B cell (primary cell): Measurements from ENCODE around the gene FEV. TPM values are rescaled to one million over a fixed set of nuclear protein-coding genes. Genes with fewer than 3 reads are reported as not detected.

Experiments
- ATAC-seq: fragments of 200-7000 bp; cut with Tn5 transposase; one replicate; pipeline ENCODE4 v1.10.0; 2021; ENCODE audit warnings: low read depth, mild to moderate bottlenecking, moderate number of reproducible peaks, moderate library complexity
- CTCF ChIA-PET: fragments of 350-600 bp; sonication (Branson Sonifier 250); formaldehyde crosslinking; loops from one replicate; lab custom pipeline; 2021; ENCODE audit warnings: antibody characterized with exemption, inconsistent platforms; lab: Charles Lee
- POLR2A ChIA-PET: fragments of 350-600 bp; sonication (Branson Sonifier 250); formaldehyde crosslinking; loops from one replicate; lab custom pipeline; 2021; ENCODE audit warnings: antibody characterized with exemption; lab: Charles Lee
- DNase-seq: peaks from one replicate; pipeline ENCODE4 v3.0.0; 2013
- H2AFZ ChIP-seq: 2 replicates; pipeline ENCODE4 v1.6.1; 2012; ENCODE audit warnings: mild to moderate bottlenecking, low read depth, low read length; ENCODE audit not compliant: insufficient read depth, poor library complexity, severe bottlenecking
- H3K27ac ChIP-seq, 2 donors: 1 replicate in 1 of 2; 2 replicates in 1 of 2; pipeline ENCODE4 v1.5.1; 2012 to 2013; ENCODE audit warnings: low read length in 2 of 2, mild to moderate bottlenecking in 2 of 2, moderate library complexity in 1 of 2
- H3K27me3 ChIP-seq, 4 experiments: fragments of 200-600 bp in 1 of 4; sonication (generic) in 1 of 4; replicated peaks in 1 of 4; 1 replicate in 2 of 4; 2 replicates in 2 of 4; pipeline versions ENCODE4 v1.6.1 to v1.7.0; 2013 to 2016; ENCODE audit warnings: low read length in 3 of 4, mild to moderate bottlenecking in 2 of 4, mixed read lengths in 1 of 4, moderate library complexity in 1 of 4; ENCODE audit not compliant: insufficient read depth in 4 of 4, control insufficient read depth in 3 of 4; ENCODE audit errors: control extremely low read depth in 1 of 4
- H3K36me3 ChIP-seq, 2 experiments: replicated peaks in 1 of 2; 1 replicate in 1 of 2; 2 replicates in 1 of 2; pipeline versions ENCODE4 v1.6.1 to v1.7.1; 2013; ENCODE audit warnings: low read length in 1 of 2; ENCODE audit not compliant: insufficient read depth in 2 of 2, control insufficient read depth in 1 of 2; ENCODE audit errors: control extremely low read depth in 1 of 2, extremely low read depth in 1 of 2
- H3K4me1 ChIP-seq, 2 donors: fragments of 200-600 bp in 1 of 2; sonication (generic) in 1 of 2; 1 replicate in 1 of 2; 2 replicates in 1 of 2; pipeline versions ENCODE4 v1.5.1 to v1.6.1; 2013 to 2017; ENCODE audit warnings: low read length in 2 of 2; ENCODE audit not compliant: control insufficient read depth in 2 of 2, insufficient read depth in 2 of 2
- H3K4me2 ChIP-seq: replicated peaks from 2 replicates; pipeline ENCODE3; 2012; ENCODE audit warnings: mild to moderate bottlenecking, low read depth, low read length; ENCODE audit not compliant: poor library complexity, severe bottlenecking
- H3K4me3 ChIP-seq, 5 experiments: fragments of 200-600 bp in 1 of 5; sonication (generic) in 1 of 5; 1 replicate in 3 of 5; 2 replicates in 2 of 5; pipeline versions ENCODE4 v1.5.1 to v1.7.0; 2011 to 2016; ENCODE audit warnings: low read length in 4 of 5, mild to moderate bottlenecking in 4 of 5, low read depth in 2 of 5, control low read depth in 1 of 5, moderate library complexity in 1 of 5; ENCODE audit not compliant: insufficient read depth in 1 of 5; ENCODE audit errors: control extremely low read depth in 1 of 5, extremely low read depth in 1 of 5
- H3K79me2 ChIP-seq: fragments of 200-600 bp; sonication (generic); one replicate; pipeline ENCODE4 v1.6.0; 2016; ENCODE audit warnings: low read length; ENCODE audit not compliant: control insufficient read depth, insufficient read depth
- H3K9ac ChIP-seq: fragments of 200-600 bp; sonication (generic); 2 replicates; pipeline ENCODE4 v1.6.1; 2017; ENCODE audit warnings: mild to moderate bottlenecking, low read length, moderate library complexity
- H3K9me3 ChIP-seq, 3 donors: one replicate each; pipeline versions ENCODE4 v1.6.1 to v1.7.1; 2013; ENCODE audit warnings: low read length in 2 of 3; ENCODE audit not compliant: control insufficient read depth in 2 of 3, insufficient read depth in 1 of 3; ENCODE audit errors: control extremely low read depth in 1 of 3
- H4K20me1 ChIP-seq: 2 replicates; pipeline ENCODE4 v1.6.0; 2012; ENCODE audit warnings: mild to moderate bottlenecking, low read length; ENCODE audit not compliant: insufficient read depth, control insufficient read depth, poor library complexity, severe bottlenecking
- H3K27ac Mint-ChIP-seq: one replicate; pipeline ENCODE4 v1.8.0; 2021; ENCODE audit warnings: mixed read lengths
- H3K27me3 Mint-ChIP-seq: one replicate; pipeline ENCODE4 v1.8.0; 2021; ENCODE audit warnings: mixed read lengths
- H3K4me1 Mint-ChIP-seq: one replicate; pipeline ENCODE4 v1.8.0; 2021; ENCODE audit warnings: mixed read lengths
- H3K4me3 Mint-ChIP-seq: one replicate; pipeline ENCODE4 v1.8.0; 2021; ENCODE audit warnings: mixed read lengths
- H3K9me3 Mint-ChIP-seq: one replicate; pipeline ENCODE4 v1.8.0; 2022; ENCODE audit warnings: mixed read lengths; ENCODE audit not compliant: insufficient read depth
- EZH2 ChIP-seq: IDR thresholded peaks from 2 replicates; pipeline ENCODE4 v1.6.1; 2012; ENCODE audit warnings: borderline replicate concordance, low read depth, mild to moderate bottlenecking, moderate library complexity, low read length; ENCODE audit not compliant: insufficient read depth, poor library complexity, severe bottlenecking
- WGBS: methylation state at CpG from one replicate; pipeline ENCODE4 v1.1.5; 2013; ENCODE audit warnings: missing lambda C conversion rate; ENCODE audit not compliant: insufficient coverage; 5-methylcytosine and 5-hydroxymethylcytosine counted together
- intact Hi-C: fragments of 100-400 bp; cut with micrococcal nuclease; formaldehyde crosslinking; loops from one replicate; pipeline ENCODE4 v1.10.0; 2022
- polyA plus RNA-seq: library from polyadenylated mRNA; depleted of rRNA; stranded (reverse); fragments of >200 nt; gene quantifications from 2 replicates; pipeline ENCODE4 v1.2.3, GENCODE V29; 2012
- total RNA-seq, 2 donors: library from RNA; stranded (reverse); fragments of 120-200 nt in 1 of 2; gene quantifications; 1 replicate in 1 of 2; 2 replicates in 1 of 2; pipeline versions ENCODE4 v1.2.3 to v1.2.4, GENCODE V29; 2013 to 2022
- TF ChIP-seq, protein P1 (sequence below): fragments of 200-600 bp; IDR thresholded peaks from one replicate; pipeline ENCODE4 v1.8.0; 2022; ENCODE audit warnings: antibody characterized with exemption, mild to moderate bottlenecking

The FEV gene
- total and polyA plus RNA-seq, 2 donors (not counting 1 experiment from before 2014, with no cell fraction given) = not detected

DNA sequence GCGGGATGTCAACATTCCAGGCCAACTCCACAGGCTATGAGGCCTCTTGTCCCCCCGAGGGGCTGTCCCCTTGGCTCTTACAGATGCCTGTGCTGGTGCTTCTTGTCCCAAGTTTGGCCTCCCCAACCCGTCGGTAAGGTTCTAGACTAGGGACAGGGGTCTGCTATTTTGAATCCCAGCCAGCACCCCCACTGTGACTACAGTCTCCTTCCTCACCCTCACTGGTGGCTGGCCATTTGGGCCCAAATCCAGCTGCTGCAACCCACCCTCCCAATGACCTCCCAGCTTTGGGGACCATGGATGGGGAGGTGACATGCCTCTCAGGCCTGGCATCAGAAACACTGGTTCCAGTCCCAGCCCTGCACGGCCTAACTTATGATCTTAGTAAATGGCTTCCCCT is 37.6 kb upstream of the FEV start:
- no peak overlapping the region for H3K9ac ChIP-seq
- peaks cover 0 to 14% (median 1%) of the 10 kb centered on the region in 4 experiments for H3K27me3 ChIP-seq
- ChIA-PET CTCF (interaction anchor here (0.9 kb wide), 1 partner anchor 9 kb away, joined by 3 read pairs; no protein-coding TSS in a partner anchor), POLR2A (no interaction called here)
- WGBS = 88% methylated on average over 2 of the region's 5 CpGs
- no peak for ATAC-seq
- no peak overlapping the region for H3K27ac Mint-ChIP-seq
- no peak overlapping the region for H3K4me3 Mint-ChIP-seq
- H3K4me3 ChIP-seq = no peak overlapping the region
- TF ChIP-seq, protein P1, sequence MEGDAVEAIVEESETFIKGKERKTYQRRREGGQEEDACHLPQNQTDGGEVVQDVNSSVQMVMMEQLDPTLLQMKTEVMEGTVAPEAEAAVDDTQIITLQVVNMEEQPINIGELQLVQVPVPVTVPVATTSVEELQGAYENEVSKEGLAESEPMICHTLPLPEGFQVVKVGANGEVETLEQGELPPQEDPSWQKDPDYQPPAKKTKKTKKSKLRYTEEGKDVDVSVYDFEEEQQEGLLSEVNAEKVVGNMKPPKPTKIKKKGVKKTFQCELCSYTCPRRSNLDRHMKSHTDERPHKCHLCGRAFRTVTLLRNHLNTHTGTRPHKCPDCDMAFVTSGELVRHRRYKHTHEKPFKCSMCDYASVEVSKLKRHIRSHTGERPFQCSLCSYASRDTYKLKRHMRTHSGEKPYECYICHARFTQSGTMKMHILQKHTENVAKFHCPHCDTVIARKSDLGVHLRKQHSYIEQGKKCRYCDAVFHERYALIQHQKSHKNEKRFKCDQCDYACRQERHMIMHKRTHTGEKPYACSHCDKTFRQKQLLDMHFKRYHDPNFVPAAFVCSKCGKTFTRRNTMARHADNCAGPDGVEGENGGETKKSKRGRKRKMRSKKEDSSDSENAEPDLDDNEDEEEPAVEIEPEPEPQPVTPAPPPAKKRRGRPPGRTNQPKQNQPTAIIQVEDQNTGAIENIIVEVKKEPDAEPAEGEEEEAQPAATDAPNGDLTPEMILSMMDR = no peak
- no peak for TF ChIP-seq EZH2
- no peak for DNase-seq
- no peak overlapping the region for H3K27ac ChIP-seq
- H3K9me3 Mint-ChIP-seq = no peaks in the 10 kb centered on the region
- no peak overlapping the region for H2AFZ ChIP-seq
- H3K4me1 ChIP-seq = no peaks in the 10 kb centered on the region
- H3K4me2 ChIP-seq = no peak overlapping the region
- no peaks in the 10 kb centered on the region for H3K36me3 ChIP-seq
- intact Hi-C loops = no loop called here
- H3K79me2 ChIP-seq = no peaks in the 10 kb centered on the region
- H4K20me1 ChIP-seq = no peaks in the 10 kb centered on the region
- H3K27me3 Mint-ChIP-seq = peaks cover 22% of the 10 kb centered on the region
- no peaks in the 10 kb centered on the region for H3K9me3 ChIP-seq
- H3K4me1 Mint-ChIP-seq = no peaks in the 10 kb centered on the region

DNA sequence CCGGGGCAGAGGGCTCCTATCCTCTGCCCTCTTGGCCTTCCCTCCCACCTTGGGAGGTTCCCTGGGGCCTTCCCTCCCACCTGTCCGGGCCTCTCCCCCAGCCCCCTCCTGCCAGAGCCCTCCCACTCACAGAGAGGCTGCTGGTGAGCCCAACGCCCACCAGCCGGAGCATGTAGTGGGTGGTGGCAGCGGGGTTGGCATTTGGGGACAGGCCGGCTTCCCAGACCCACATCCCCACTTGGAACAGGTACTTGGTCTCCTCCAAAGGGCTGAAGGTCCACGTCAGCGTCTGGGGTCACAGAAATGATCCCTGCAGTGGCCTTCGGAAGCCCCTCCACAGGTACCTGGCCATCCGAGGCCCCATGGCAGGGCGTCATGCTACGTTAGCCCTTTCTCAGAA is 37.1 kb upstream of the FEV start:
- Mint-ChIP-seq H3K27ac (no peak overlapping the region), H3K4me1 (no peaks in the 10 kb centered on the region), H3K4me3 (no peak overlapping the region), H3K27me3 (peaks cover 23% of the 10 kb centered on the region), H3K9me3 (no peaks in the 10 kb centered on the region)
- ATAC-seq = no peak
- ChIA-PET POLR2A (no interaction called here), CTCF (interaction anchor here (0.9 kb wide), 1 partner anchor 10 kb away, joined by 3 read pairs; no protein-coding TSS in a partner anchor)
- Histone ChIP-seq H3K79me2 (no peaks in the 10 kb centered on the region), H3K9me3 (no peaks in the 10 kb centered on the region), H4K20me1 (no peaks in the 10 kb centered on the region), H3K27me3 (peaks cover 0 to 14% (median 1%) of the 10 kb centered on the region in 4 experiments), H2AFZ (no peak overlapping the region), H3K4me1 (no peaks in the 10 kb centered on the region), H3K4me2 (no peak overlapping the region), H3K27ac (no peak overlapping the region), H3K36me3 (no peaks in the 10 kb centered on the region), H3K9ac (no peak overlapping the region), H3K4me3 (no peak overlapping the region)
- TF ChIP-seq, protein P1 = no peak
- no peak for TF ChIP-seq EZH2
- WGBS = 93% methylated on average over 11 of the region's 12 CpGs
- intact Hi-C loops = no loop called here
- DNase-seq = no peak
